B cell (primary cell): ENCODE results near the gene SULT1A2. TPM values are rescaled to one million over a fixed set of nuclear protein-coding genes. Genes with fewer than 3 reads are reported as not detected.

Experiments
- ATAC-seq: fragments of 200-7000 bp; cut with Tn5 transposase; one replicate; pipeline ENCODE4 v1.10.0; 2021; ENCODE audit warnings: low read depth, mild to moderate bottlenecking, moderate number of reproducible peaks, moderate library complexity
- CTCF ChIA-PET: fragments of 350-600 bp; sonication (Branson Sonifier 250); formaldehyde crosslinking; loops from one replicate; lab custom pipeline; 2021; ENCODE audit warnings: antibody characterized with exemption, inconsistent platforms; lab: Charles Lee
- POLR2A ChIA-PET: fragments of 350-600 bp; sonication (Branson Sonifier 250); formaldehyde crosslinking; loops from one replicate; lab custom pipeline; 2021; ENCODE audit warnings: antibody characterized with exemption; lab: Charles Lee
- DNase-seq: peaks from one replicate; pipeline ENCODE4 v3.0.0; 2013
- H2AFZ ChIP-seq: 2 replicates; pipeline ENCODE4 v1.6.1; 2012; ENCODE audit warnings: mild to moderate bottlenecking, low read depth, low read length; ENCODE audit not compliant: insufficient read depth, poor library complexity, severe bottlenecking
- H3K27ac ChIP-seq, 2 donors: 1 replicate in 1 of 2; 2 replicates in 1 of 2; pipeline ENCODE4 v1.5.1; 2012 to 2013; ENCODE audit warnings: low read length in 2 of 2, mild to moderate bottlenecking in 2 of 2, moderate library complexity in 1 of 2
- H3K27me3 ChIP-seq, 4 experiments: fragments of 200-600 bp in 1 of 4; sonication (generic) in 1 of 4; replicated peaks in 1 of 4; 1 replicate in 2 of 4; 2 replicates in 2 of 4; pipeline versions ENCODE4 v1.6.1 to v1.7.0; 2013 to 2016; ENCODE audit warnings: low read length in 3 of 4, mild to moderate bottlenecking in 2 of 4, mixed read lengths in 1 of 4, moderate library complexity in 1 of 4; ENCODE audit not compliant: insufficient read depth in 4 of 4, control insufficient read depth in 3 of 4; ENCODE audit errors: control extremely low read depth in 1 of 4
- H3K36me3 ChIP-seq, 2 experiments: replicated peaks in 1 of 2; 1 replicate in 1 of 2; 2 replicates in 1 of 2; pipeline versions ENCODE4 v1.6.1 to v1.7.1; 2013; ENCODE audit warnings: low read length in 1 of 2; ENCODE audit not compliant: insufficient read depth in 2 of 2, control insufficient read depth in 1 of 2; ENCODE audit errors: control extremely low read depth in 1 of 2, extremely low read depth in 1 of 2
- H3K4me1 ChIP-seq, 2 donors: fragments of 200-600 bp in 1 of 2; sonication (generic) in 1 of 2; 1 replicate in 1 of 2; 2 replicates in 1 of 2; pipeline versions ENCODE4 v1.5.1 to v1.6.1; 2013 to 2017; ENCODE audit warnings: low read length in 2 of 2; ENCODE audit not compliant: control insufficient read depth in 2 of 2, insufficient read depth in 2 of 2
- H3K4me2 ChIP-seq: replicated peaks from 2 replicates; pipeline ENCODE3; 2012; ENCODE audit warnings: mild to moderate bottlenecking, low read depth, low read length; ENCODE audit not compliant: poor library complexity, severe bottlenecking
- H3K4me3 ChIP-seq, 5 experiments: fragments of 200-600 bp in 1 of 5; sonication (generic) in 1 of 5; 1 replicate in 3 of 5; 2 replicates in 2 of 5; pipeline versions ENCODE4 v1.5.1 to v1.7.0; 2011 to 2016; ENCODE audit warnings: low read length in 4 of 5, mild to moderate bottlenecking in 4 of 5, low read depth in 2 of 5, control low read depth in 1 of 5, moderate library complexity in 1 of 5; ENCODE audit not compliant: insufficient read depth in 1 of 5; ENCODE audit errors: control extremely low read depth in 1 of 5, extremely low read depth in 1 of 5
- H3K79me2 ChIP-seq: fragments of 200-600 bp; sonication (generic); one replicate; pipeline ENCODE4 v1.6.0; 2016; ENCODE audit warnings: low read length; ENCODE audit not compliant: control insufficient read depth, insufficient read depth
- H3K9ac ChIP-seq: fragments of 200-600 bp; sonication (generic); 2 replicates; pipeline ENCODE4 v1.6.1; 2017; ENCODE audit warnings: mild to moderate bottlenecking, low read length, moderate library complexity
- H3K9me3 ChIP-seq, 3 donors: one replicate each; pipeline versions ENCODE4 v1.6.1 to v1.7.1; 2013; ENCODE audit warnings: low read length in 2 of 3; ENCODE audit not compliant: control insufficient read depth in 2 of 3, insufficient read depth in 1 of 3; ENCODE audit errors: control extremely low read depth in 1 of 3
- H4K20me1 ChIP-seq: 2 replicates; pipeline ENCODE4 v1.6.0; 2012; ENCODE audit warnings: mild to moderate bottlenecking, low read length; ENCODE audit not compliant: insufficient read depth, control insufficient read depth, poor library complexity, severe bottlenecking
- H3K27ac Mint-ChIP-seq: one replicate; pipeline ENCODE4 v1.8.0; 2021; ENCODE audit warnings: mixed read lengths
- H3K27me3 Mint-ChIP-seq: one replicate; pipeline ENCODE4 v1.8.0; 2021; ENCODE audit warnings: mixed read lengths
- H3K4me1 Mint-ChIP-seq: one replicate; pipeline ENCODE4 v1.8.0; 2021; ENCODE audit warnings: mixed read lengths
- H3K4me3 Mint-ChIP-seq: one replicate; pipeline ENCODE4 v1.8.0; 2021; ENCODE audit warnings: mixed read lengths
- H3K9me3 Mint-ChIP-seq: one replicate; pipeline ENCODE4 v1.8.0; 2022; ENCODE audit warnings: mixed read lengths; ENCODE audit not compliant: insufficient read depth
- CTCF ChIP-seq: fragments of 200-600 bp; IDR thresholded peaks from one replicate; pipeline ENCODE4 v1.8.0; 2022; ENCODE audit warnings: antibody characterized with exemption, mild to moderate bottlenecking
- EZH2 ChIP-seq: IDR thresholded peaks from 2 replicates; pipeline ENCODE4 v1.6.1; 2012; ENCODE audit warnings: borderline replicate concordance, low read depth, mild to moderate bottlenecking, moderate library complexity, low read length; ENCODE audit not compliant: insufficient read depth, poor library complexity, severe bottlenecking
- WGBS: methylation state at CpG from one replicate; pipeline ENCODE4 v1.1.5; 2013; ENCODE audit warnings: missing lambda C conversion rate; ENCODE audit not compliant: insufficient coverage; 5-methylcytosine and 5-hydroxymethylcytosine counted together
- intact Hi-C: fragments of 100-400 bp; cut with micrococcal nuclease; formaldehyde crosslinking; loops from one replicate; pipeline ENCODE4 v1.10.0; 2022
- polyA plus RNA-seq: library from polyadenylated mRNA; depleted of rRNA; stranded (reverse); fragments of >200 nt; gene quantifications from 2 replicates; pipeline ENCODE4 v1.2.3, GENCODE V29; 2012
- total RNA-seq, 2 donors: library from RNA; stranded (reverse); fragments of 120-200 nt in 1 of 2; gene quantifications; 1 replicate in 1 of 2; 2 replicates in 1 of 2; pipeline versions ENCODE4 v1.2.3 to v1.2.4, GENCODE V29; 2013 to 2022

The SULT1A2 gene
- total and polyA plus RNA-seq, 2 donors (not counting 1 experiment from before 2014, with no cell fraction given), result 0.32 TPM; not detected in 1

- 88% methylated on average over 11 of the region's 11 CpGs for WGBS
- no peak for ATAC-seq
- Mint-ChIP-seq H3K27ac (no peak overlapping the region), H3K9me3 (no peaks in the 10 kb centered on the region), H3K27me3 (no peaks in the 10 kb centered on the region), H3K4me1 (peaks cover 3% of the 10 kb centered on the region), H3K4me3 (no peak overlapping the region)
- ChIA-PET CTCF (no interaction called here), POLR2A (no interaction called here)
- Histone ChIP-seq H3K4me3 (no peak overlapping the region), H3K4me1 (no peaks in the 10 kb centered on the region), H3K27me3 (no peaks in the 10 kb centered on the region), H3K4me2 (no peak overlapping the region), H3K27ac (no peak overlapping the region), H3K36me3 (no peaks in the 10 kb centered on the region), H3K9ac (no peak overlapping the region), H3K79me2 (no peaks in the 10 kb centered on the region), H3K9me3 (no peaks in the 10 kb centered on the region), H2AFZ (no peak overlapping the region), H4K20me1 (no peaks in the 10 kb centered on the region)
- intact Hi-C loops, result no loop called here
- TF ChIP-seq EZH2 (no peak), CTCF (no peak)
- DNase-seq, result no peak
Measured at GRCh38 chr16:28603381-28604185, 6.7 kb upstream of the SULT1A2 start.

- H3K4me2 ChIP-seq, result no peak overlapping the region
Measured at GRCh38 chr16:28602529-28602928, 5.7 kb upstream of the SULT1A2 start.

More at GRCh38 chr16:28602529-28602928, 5.7 kb upstream of the SULT1A2 start:
- no peak overlapping the region for H3K9ac ChIP-seq
- no peaks in the 10 kb centered on the region for H3K27me3 Mint-ChIP-seq
- H3K4me1 Mint-ChIP-seq, result peaks cover 5% of the 10 kb centered on the region
- intact Hi-C loops, result no loop called here
- no peaks in the 10 kb centered on the region for H3K36me3 ChIP-seq
- H3K9me3 Mint-ChIP-seq, result no peaks in the 10 kb centered on the region
- DNase-seq, result no peak
- H3K4me1 ChIP-seq, result no peaks in the 10 kb centered on the region
- no peak overlapping the region for H3K27ac Mint-ChIP-seq
- no peak overlapping the region for H3K4me3 Mint-ChIP-seq
- H3K79me2 ChIP-seq, result no peaks in the 10 kb centered on the region
- H3K27ac ChIP-seq, result no peak overlapping the region
- no peak for ATAC-seq
- H4K20me1 ChIP-seq, result no peaks in the 10 kb centered on the region
- ChIA-PET CTCF (no interaction called here), POLR2A (no interaction called here)
- TF ChIP-seq CTCF, result no peak
- TF ChIP-seq EZH2, result no peak
- WGBS, result 73% methylated on average over 3 of the region's 6 CpGs
- H3K4me3 ChIP-seq, result no peak overlapping the region
- no peak overlapping the region for H2AFZ ChIP-seq
- no peaks in the 10 kb centered on the region for H3K27me3 ChIP-seq
- H3K9me3 ChIP-seq, result no peaks in the 10 kb centered on the region
